PFSK-1 (cell line): ENCODE results near the gene XYLT1.

ENCODE experiments used
- POLR2AphosphoS5 ChIP-seq: IDR thresholded peaks from 2 replicates; pipeline ENCODE4 v1.6.1; 2012; ENCODE audit warnings: low read depth, mild to moderate bottlenecking, control low read depth, low read length, moderate library complexity
- REST ChIP-seq, 2 experiments: IDR thresholded peaks; 2 replicates each; pipeline versions ENCODE4 v1.6.1 to v1.8.0; 2011 to 2012; ENCODE audit warnings: low read depth in 2 of 2, low read length in 2 of 2, control low read depth in 1 of 2, inconsistent platforms in 1 of 2, mild to moderate bottlenecking in 1 of 2, moderate library complexity in 1 of 2; ENCODE audit not compliant: insufficient read depth in 1 of 2
- TAF1 ChIP-seq: IDR thresholded peaks from 2 replicates; pipeline ENCODE4 v1.6.1; 2012; ENCODE audit warnings: low read length, control low read depth, borderline replicate concordance; ENCODE audit not compliant: insufficient read depth

DNA sequence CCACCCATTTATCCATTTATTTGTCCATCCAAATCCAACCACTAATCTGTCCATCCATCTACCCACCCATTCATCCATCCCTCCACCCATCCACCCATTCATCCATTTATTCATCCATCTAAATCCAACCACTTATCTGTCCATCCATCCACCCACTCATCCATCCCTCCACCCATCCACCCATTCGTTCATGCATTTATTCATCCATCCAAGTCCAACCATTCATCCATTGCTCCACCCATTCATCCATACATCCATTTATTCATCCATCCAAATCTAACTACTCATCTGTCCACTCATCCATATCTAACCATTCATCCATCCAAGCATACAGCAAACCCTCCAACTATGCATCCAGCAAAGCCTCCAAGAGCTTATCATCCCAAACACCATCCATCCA is 267.3 kb downstream of the XYLT1 start:
- TF ChIP-seq POLR2AphosphoS5, result no peak
- no peak for TF ChIP-seq TAF1
- TF ChIP-seq REST (IDR thresholded peaks at IDR 0.05; ENCODE audit: insufficient read depth in 1 of 2, low read depth in 2 of 2, low read length in 2 of 2), result no peak
